SKM-1 treated with dmso at 0.1 percent for 144 hours (cell line): Measurements from ENCODE around the gene B4GAT1.

Experiments
- DNase-seq: peaks from one replicate; lab custom pipeline; 2025; ENCODE audit not compliant: unreplicated experiment; lab: John Stamatoyannopoulos, UW

Gene B4GAT1

GRCh38 chr11:66338276-66339161 lies 8.9 kb downstream of the B4GAT1 start:
- DNase-seq: no peak

GRCh38 chr11:66337103-66337899 lies 10.1 kb downstream of the B4GAT1 start:
- no peak for DNase-seq

GRCh38 chr11:66336234-66337102 lies 11.0 kb downstream of the B4GAT1 start, which contains the start of gene RIN1:
TSS of gene RIN1 (minus strand) at chr11:66336434. CDS start at chr11:66336402, 32 bp downstream.
- DNase-seq: peak; percentile 90

- DNase-seq: peak; percentile 20
Measured at GRCh38 chr11:66335531-66336233, 11.7 kb downstream of the B4GAT1 start.

- DNase-seq: peak; percentile 62
Measured at GRCh38 chr11:66334605-66335442, 12.6 kb downstream of the B4GAT1 start.

- no peak for DNase-seq
Measured at GRCh38 chr11:66333896-66334604, 13.4 kb downstream of the B4GAT1 start.

GRCh38 chr11:66333220-66333877 lies 14.1 kb downstream of the B4GAT1 start:
- DNase-seq: no peak

GRCh38 chr11:66332371-66333219 lies 14.8 kb downstream of the B4GAT1 start:
- DNase-seq: no peak

- no peak for DNase-seq
Measured at GRCh38 chr11:66331542-66332370, 15.7 kb downstream of the B4GAT1 start.

- DNase-seq: no peak
Measured at GRCh38 chr11:66330931-66331330, 16.5 kb downstream of the B4GAT1 start.

GRCh38 chr11:66329165-66329673 lies 18.2 kb downstream of the B4GAT1 start:
- DNase-seq: no peak

- peak; percentile 71 for DNase-seq
Measured at GRCh38 chr11:66328302-66329144, 18.9 kb downstream of the B4GAT1 start.

- DNase-seq: no peak
Measured at GRCh38 chr11:66328031-66328301, 19.5 kb downstream of the B4GAT1 start.

- DNase-seq: no peak
Measured at GRCh38 chr11:66327171-66328030, 20.0 kb downstream of the B4GAT1 start.
